H9 (cell line): ENCODE data around the gene GMPPB. TPM values are rescaled to one million over a fixed set of nuclear protein-coding genes. Genes with fewer than 3 reads are reported as not detected.
"Not testable (repeated sequence)": the region's sequence is repeated elsewhere in the genome, so short reads cannot be mapped to it uniquely, and the experiment has no call there.

ENCODE experiments used
- DNase-seq: peaks from one replicate; pipeline ENCODE4 v3.0.0-alpha.2; 2017
- H2AFZ ChIP-seq: one replicate; pipeline ENCODE4 v1.6.1; 2013; ENCODE audit warnings: mild to moderate bottlenecking, low read length, control low read depth, moderate library complexity
- H2AK5ac ChIP-seq: 2 replicates; pipeline ENCODE4 v1.6.1; 2013; ENCODE audit warnings: low read length, control low read depth, mixed read lengths; ENCODE audit not compliant: insufficient read length
- H2BK120ac ChIP-seq: one replicate; pipeline ENCODE4 v1.6.1; 2013; ENCODE audit warnings: low read depth, mild to moderate bottlenecking, low read length, control low read depth, inconsistent platforms; ENCODE audit not compliant: poor library complexity, severe bottlenecking
- H2BK12ac ChIP-seq: 2 replicates; pipeline ENCODE4 v1.6.1; 2013; ENCODE audit warnings: low read length, control low read depth, mixed read lengths, low read depth; ENCODE audit not compliant: insufficient read length
- H2BK15ac ChIP-seq: 2 replicates; pipeline ENCODE4 v1.6.1; 2013; ENCODE audit warnings: low read depth, low read length, control low read depth
- H2BK20ac ChIP-seq: one replicate; pipeline ENCODE4 v1.6.1; 2013; ENCODE audit warnings: low read depth, mild to moderate bottlenecking, low read length, control low read depth, inconsistent platforms; ENCODE audit not compliant: poor library complexity, severe bottlenecking
- H2BK5ac ChIP-seq: 2 replicates; pipeline ENCODE4 v1.6.1; 2013; ENCODE audit warnings: low read length, control low read depth, mixed read lengths; ENCODE audit not compliant: insufficient read length
- H3K14ac ChIP-seq: 2 replicates; pipeline ENCODE4 v1.6.1; 2013; ENCODE audit warnings: low read length, control low read depth; ENCODE audit not compliant: insufficient read depth
- H3K18ac ChIP-seq: 2 replicates; pipeline ENCODE4 v1.6.1; 2013; ENCODE audit warnings: low read depth, mild to moderate bottlenecking, mixed read lengths, low read length, control low read depth; ENCODE audit not compliant: insufficient read length
- H3K23ac ChIP-seq: 2 replicates; pipeline ENCODE4 v1.6.1; 2013; ENCODE audit warnings: low read length, control low read depth, mixed read lengths, low read depth; ENCODE audit not compliant: insufficient read length
- H3K23me2 ChIP-seq: 2 replicates; pipeline ENCODE4 v1.6.1; 2013; ENCODE audit warnings: low read depth, mild to moderate bottlenecking, mixed read lengths, low read length, control low read depth; ENCODE audit not compliant: insufficient read length, poor library complexity, severe bottlenecking
- H3K27ac ChIP-seq: 2 replicates; pipeline ENCODE4 v1.5.1; 2013; ENCODE audit warnings: low read length, control low read depth, mixed read lengths, low read depth; ENCODE audit not compliant: insufficient read length
- H3K27me3 ChIP-seq: 2 replicates; pipeline ENCODE4 v1.6.1; 2013; ENCODE audit warnings: low read length, control low read depth, inconsistent platforms; ENCODE audit not compliant: insufficient read depth
- H3K4ac ChIP-seq: 2 replicates; pipeline ENCODE4 v1.6.1; 2013; ENCODE audit warnings: low read depth, mild to moderate bottlenecking, control low read depth, inconsistent platforms, low read length, moderate library complexity
- H3K4me1 ChIP-seq: 2 replicates; pipeline ENCODE4 v1.6.1; 2013; ENCODE audit warnings: low read length, control low read depth, inconsistent platforms; ENCODE audit not compliant: insufficient read depth
- H3K4me2 ChIP-seq: 2 replicates; pipeline ENCODE4 v1.6.1; 2013; ENCODE audit warnings: low read length, control low read depth, mixed read lengths; ENCODE audit not compliant: insufficient read length, insufficient read depth
- H3K56ac ChIP-seq: 2 replicates; pipeline ENCODE4 v1.6.1; 2013; ENCODE audit warnings: low read depth, mild to moderate bottlenecking, mixed read lengths, low read length, control low read depth; ENCODE audit not compliant: insufficient read length
- H3K79me1 ChIP-seq: 2 replicates; pipeline ENCODE4 v1.6.1; 2013; ENCODE audit warnings: low read depth, mild to moderate bottlenecking, moderate library complexity, low read length, control low read depth, inconsistent platforms; ENCODE audit not compliant: insufficient read depth, poor library complexity, severe bottlenecking
- H3K79me2 ChIP-seq: 2 replicates; pipeline ENCODE4 v1.6.1; 2013; ENCODE audit warnings: low read length, control low read depth, inconsistent platforms; ENCODE audit not compliant: insufficient read depth
- H3K9ac ChIP-seq: 2 replicates; pipeline ENCODE4 v1.6.1; 2013; ENCODE audit warnings: low read length, control low read depth, mixed read lengths; ENCODE audit not compliant: insufficient read length; ENCODE audit errors: extremely low read depth
- H3K9me3 ChIP-seq: one replicate; pipeline ENCODE4 v1.6.1; 2013; ENCODE audit warnings: low read depth, low read length, inconsistent platforms; ENCODE audit not compliant: control insufficient read depth
- H3T11ph ChIP-seq: one replicate; pipeline ENCODE4 v1.6.1; 2013; ENCODE audit warnings: mild to moderate bottlenecking, low read length, control low read depth, inconsistent platforms
- H4K20me1 ChIP-seq: one replicate; pipeline ENCODE4 v1.6.1; 2013; ENCODE audit not compliant: control insufficient read depth, insufficient read length, insufficient read depth
- H4K5ac ChIP-seq: 2 replicates; pipeline ENCODE4 v1.6.1; 2013; ENCODE audit warnings: low read depth, mild to moderate bottlenecking, mixed read lengths, low read length, control low read depth; ENCODE audit not compliant: insufficient read length
- H4K8ac ChIP-seq: replicated peaks from 2 replicates; pipeline ENCODE4 v1.6.1; 2013; ENCODE audit warnings: low read length, control low read depth, mixed read lengths, low read depth; ENCODE audit not compliant: insufficient read length
- H4K91ac ChIP-seq: 2 replicates; pipeline ENCODE4 v1.6.1; 2013; ENCODE audit warnings: low read depth, mild to moderate bottlenecking, moderate library complexity, mixed read lengths, low read length, control low read depth; ENCODE audit not compliant: insufficient read length
- H3K27ac Mint-ChIP-seq, 3 experiments: 2 replicates in 2 of 3; 3 replicates in 1 of 3; pipeline ENCODE4 v1.8.0; 2020 to 2021; ENCODE audit warnings: mixed read lengths in 3 of 3, mild to moderate bottlenecking in 1 of 3, moderate library complexity in 1 of 3
- H3K27me3 Mint-ChIP-seq: 2 replicates; pipeline ENCODE4 v1.8.0; 2021; ENCODE audit warnings: low read depth, mild to moderate bottlenecking, moderate library complexity, mixed read lengths
- H3K36me3 Mint-ChIP-seq, 3 experiments: 2 replicates in 2 of 3; 3 replicates in 1 of 3; pipeline ENCODE4 v1.8.0; 2020 to 2021; ENCODE audit warnings: low read depth in 3 of 3, mixed read lengths in 3 of 3; ENCODE audit not compliant: insufficient read depth in 1 of 3
- H3K4me1 Mint-ChIP-seq, 2 experiments: 2 replicates each; pipeline ENCODE4 v1.8.0; 2020; ENCODE audit warnings: mixed read lengths in 2 of 2
- H3K4me3 Mint-ChIP-seq, 2 experiments: 2 replicates in 1 of 2; 3 replicates in 1 of 2; pipeline ENCODE4 v1.8.0; 2020 to 2021; ENCODE audit warnings: mild to moderate bottlenecking in 2 of 2, mixed read lengths in 2 of 2, moderate library complexity in 1 of 2
- H3K9me3 Mint-ChIP-seq, 2 experiments: 2 replicates in 1 of 2; 3 replicates in 1 of 2; pipeline ENCODE4 v1.8.0; 2020; ENCODE audit warnings: mild to moderate bottlenecking in 2 of 2, mixed read lengths in 2 of 2, moderate library complexity in 1 of 2
- WGBS: extraction: QIAGEN DNeasy Blood & Tissue Kit; methylation state at CpG from one replicate; pipeline ENCODE4 v1.1.7; 2013; ENCODE audit warnings: missing lambda C conversion rate, low lambda C conversion rate, mixed read lengths; ENCODE audit not compliant: insufficient read length; ENCODE audit errors: extremely low coverage; 5-methylcytosine and 5-hydroxymethylcytosine counted together
- total RNA-seq: library from RNA; stranded (reverse); gene quantifications from 2 replicates; pipeline ENCODE4 v1.2.1, GENCODE V29; 2021

The GMPPB gene
- total RNA-seq, 1 experiment from 2014 or later: 31.1 TPM

GRCh38 chr3:49690856-49691255, 32.9 kb downstream of the GMPPB start:
- H3K9me3 ChIP-seq, H2AFZ ChIP-seq, H3K27me3 Mint-ChIP-seq, H2BK20ac ChIP-seq, H3K4me2 ChIP-seq, H3K27ac Mint-ChIP-seq, H2BK12ac ChIP-seq, H3K36me3 Mint-ChIP-seq, H3K4me1 ChIP-seq, H2BK120ac ChIP-seq, H3K23ac ChIP-seq, H3K14ac ChIP-seq, H3K9me3 Mint-ChIP-seq, H2BK15ac ChIP-seq, H3K27me3 ChIP-seq, H3K23me2 ChIP-seq, H3K56ac ChIP-seq, H2AK5ac ChIP-seq, H3K79me1 ChIP-seq, H3K9ac ChIP-seq, H3K18ac ChIP-seq, H4K5ac ChIP-seq, H4K20me1 ChIP-seq, H3K4ac ChIP-seq, H3K79me2 ChIP-seq, H4K91ac ChIP-seq, H2BK5ac ChIP-seq, H3K27ac ChIP-seq, H3T11ph ChIP-seq, DNase-seq, H4K8ac ChIP-seq: not testable (repeated sequence)
- WGBS: no CpG with 5 or more reads among the region's 3 CpGs
- peaks cover 16 to 25% of the 10 kb centered on the region in 2 experiments for H3K4me1 Mint-ChIP-seq
- peak overlapping the region; percentile 90 to 99 for H3K4me3 Mint-ChIP-seq

GRCh38 chr3:49689908-49690624, 33.7 kb downstream of the GMPPB start:
- not testable (repeated sequence) for H2AFZ ChIP-seq, H3K4me1 ChIP-seq, H2BK15ac ChIP-seq, H3K27me3 ChIP-seq, H4K5ac ChIP-seq, H3K18ac ChIP-seq, H3K79me2 ChIP-seq, H3K36me3 Mint-ChIP-seq, H4K20me1 ChIP-seq, H3T11ph ChIP-seq, H3K23ac ChIP-seq, H3K4ac ChIP-seq, H3K23me2 ChIP-seq, H3K9me3 Mint-ChIP-seq, H3K79me1 ChIP-seq, H2AK5ac ChIP-seq, H4K91ac ChIP-seq, DNase-seq, H2BK5ac ChIP-seq, H2BK20ac ChIP-seq, H2BK120ac ChIP-seq, H3K27ac ChIP-seq, H4K8ac ChIP-seq, H3K14ac ChIP-seq, H3K56ac ChIP-seq, H3K9me3 ChIP-seq, H3K27me3 Mint-ChIP-seq, H2BK12ac ChIP-seq
- peak overlapping the region; percentile 74 for H3K4me2 ChIP-seq
- peak overlapping the region; percentile 90 to 99 for H3K4me3 Mint-ChIP-seq
- H3K9ac ChIP-seq: peak overlapping the region; percentile 42
- no CpG with 5 or more reads among the region's 16 CpGs for WGBS
- peak overlapping the region in 2 of 3 experiments; percentile 81 to 96; a peak in 5 of 7 replicates for H3K27ac Mint-ChIP-seq
- peaks cover 20 to 30% of the 10 kb centered on the region in 2 experiments for H3K4me1 Mint-ChIP-seq
